Measurements from ENCODE around the gene BHLHA15.

GRCh38 chr7:98231493-98232262, 20.4 kb downstream of the BHLHA15 start:
- TF ChIP-seq CTCF (IDR thresholded peaks at IDR 0.05): no peak
- TF ChIP-seq POLR2AphosphoS5 (IDR thresholded peaks at IDR 0.05): no peak
